GM06990 (cell line): ENCODE data around the gene RAX2.

Experiments used
- DNase-seq: peaks from one replicate; pipeline ENCODE4 v3.0.0-alpha.2; 2011; ENCODE audit not compliant: insufficient read length; ENCODE audit errors: extremely low read depth
- H3K27me3 ChIP-seq: replicated peaks from 2 replicates; pipeline ENCODE4 v1.6.0; 2011; ENCODE audit warnings: low read length; ENCODE audit not compliant: control insufficient read depth, insufficient read depth
- H3K36me3 ChIP-seq: 2 replicates; pipeline ENCODE4 v1.5.1; 2011; ENCODE audit warnings: low read length; ENCODE audit not compliant: control insufficient read depth, insufficient read depth
- H3K4me3 ChIP-seq: replicated peaks from 2 replicates; pipeline ENCODE4 v1.5.1; 2011; ENCODE audit warnings: low read depth, mild to moderate bottlenecking, control low read depth, low read length
- CTCF ChIP-seq: IDR thresholded peaks from 2 replicates; pipeline ENCODE4 v1.5.1; 2011; ENCODE audit warnings: low read length, control low read depth, mild to moderate bottlenecking, inconsistent platforms; ENCODE audit not compliant: insufficient read depth, poor library complexity, severe bottlenecking

Gene RAX2

GRCh38 chr19:3730457-3730958 lies 41.5 kb downstream of the RAX2 start:
- Histone ChIP-seq H3K4me3 (no peak overlapping the region), H3K27me3 (no peaks in the 10 kb centered on the region), H3K36me3 (no peaks in the 10 kb centered on the region)
- no peak for TF ChIP-seq CTCF
- no peak for DNase-seq

DNA sequence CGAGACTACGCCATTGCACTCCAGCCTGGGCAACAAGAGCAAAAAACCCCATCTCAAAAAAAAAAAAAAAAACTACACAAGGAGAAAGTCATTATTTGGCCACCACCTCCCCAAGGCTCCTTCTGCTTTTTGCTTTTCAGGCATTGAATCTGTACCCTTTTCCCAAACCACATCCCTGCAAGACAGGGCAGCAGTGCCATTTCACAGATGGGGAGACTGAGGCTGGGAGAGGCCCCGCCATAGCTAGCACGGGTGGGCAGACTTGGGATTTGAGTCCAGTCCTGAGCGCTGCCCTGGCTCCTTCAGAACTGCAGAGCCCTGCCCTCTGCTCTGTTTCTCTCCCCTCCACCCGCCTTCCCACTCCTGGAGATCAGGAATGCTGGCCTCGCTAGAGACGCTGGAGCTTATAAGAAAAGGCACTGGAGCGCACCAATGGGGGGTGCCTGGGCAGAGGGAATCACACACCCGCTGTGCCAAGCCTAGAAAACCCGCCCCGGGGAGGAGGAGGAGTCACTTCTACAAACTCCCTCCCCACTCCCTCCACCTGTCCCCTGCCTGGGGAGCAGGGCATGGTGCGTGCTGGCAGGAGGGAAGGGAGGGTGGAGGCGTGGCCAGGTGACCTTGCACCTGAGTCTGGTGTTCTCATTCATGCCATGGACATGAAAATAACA lies 46.3 kb downstream of the RAX2 start:
- Histone ChIP-seq H3K27me3 (no peaks in the 10 kb centered on the region; the same call in 1 of the 2 replicates), H3K36me3 (no peaks in the 10 kb centered on the region), H3K4me3 (no peak overlapping the region)
- no peak for DNase-seq
- TF ChIP-seq CTCF: no peak

DNA sequence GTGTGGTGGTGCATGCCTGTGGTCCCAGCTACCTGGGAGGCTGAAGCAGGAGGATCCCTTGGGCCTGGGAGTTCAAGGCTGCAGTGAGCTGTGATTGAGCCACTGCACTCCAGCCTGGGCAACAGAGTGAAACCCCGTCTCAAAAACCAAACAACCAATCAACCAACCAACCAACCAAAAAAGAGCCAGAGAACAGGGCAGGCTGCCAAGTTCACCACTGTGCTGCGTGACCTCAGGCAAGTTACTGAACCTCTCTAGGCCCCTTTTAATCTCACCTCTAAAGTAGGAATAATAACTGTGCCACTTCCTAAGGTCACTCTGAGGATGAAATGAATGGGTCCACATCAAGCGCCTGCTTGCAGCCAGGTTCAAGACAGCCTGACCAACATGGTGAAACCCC lies 46.9 kb downstream of the RAX2 start:
- no peak overlapping the region for H3K4me3 ChIP-seq
- TF ChIP-seq CTCF: no peak
- no peaks in the 10 kb centered on the region; the same call in 1 of the 2 replicates for H3K27me3 ChIP-seq

GRCh38 chr19:3723883-3724282 lies 48.1 kb downstream of the RAX2 start:
- Histone ChIP-seq H3K36me3 (no peaks in the 10 kb centered on the region), H3K4me3 (no peak overlapping the region), H3K27me3 (no peaks in the 10 kb centered on the region; the same call in 1 of the 2 replicates)
- DNase-seq: no peak
- TF ChIP-seq CTCF: no peak

More for the DNA sequence above, 46.9 kb downstream of the RAX2 start:
- no peaks in the 10 kb centered on the region for H3K36me3 ChIP-seq
- no peak for DNase-seq

DNA sequence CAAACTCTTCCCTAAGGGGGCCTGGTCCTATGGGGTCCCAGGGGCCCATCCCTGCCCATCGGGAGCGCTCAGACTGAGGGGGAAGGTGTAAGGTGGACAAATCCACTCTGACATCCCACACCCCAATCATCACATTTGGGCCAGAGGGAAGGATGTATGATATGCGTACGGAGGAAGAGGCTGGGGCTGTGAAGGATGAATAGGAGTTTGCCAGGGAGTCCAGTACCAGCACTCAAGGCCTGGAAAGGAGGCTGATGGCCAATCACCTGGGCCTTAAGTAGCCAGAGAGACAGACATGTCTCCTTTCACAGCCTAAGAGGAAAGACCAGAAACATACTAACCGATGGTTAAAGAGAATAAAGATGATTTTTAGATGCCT lies 48.9 kb downstream of the RAX2 start:
- TF ChIP-seq CTCF: no peak
- H3K36me3 ChIP-seq: no peaks in the 10 kb centered on the region
- H3K27me3 ChIP-seq: no peaks in the 10 kb centered on the region; the same call in 1 of the 2 replicates
- DNase-seq: no peak
- no peak overlapping the region for H3K4me3 ChIP-seq
